Jurkat, Clone E6-1 (cell line): ENCODE results near the gene MGST1.

ENCODE experiments used
- DNase-seq: peaks from one replicate; pipeline ENCODE4 v3.0.0-alpha.2; 2011; ENCODE audit warnings: low read depth, low spot score
- H3K4me3 ChIP-seq: 2 replicates; pipeline ENCODE4 v1.5.1; 2011; ENCODE audit warnings: mild to moderate bottlenecking, low read length, control low read depth, moderate library complexity

Gene MGST1

DNA sequence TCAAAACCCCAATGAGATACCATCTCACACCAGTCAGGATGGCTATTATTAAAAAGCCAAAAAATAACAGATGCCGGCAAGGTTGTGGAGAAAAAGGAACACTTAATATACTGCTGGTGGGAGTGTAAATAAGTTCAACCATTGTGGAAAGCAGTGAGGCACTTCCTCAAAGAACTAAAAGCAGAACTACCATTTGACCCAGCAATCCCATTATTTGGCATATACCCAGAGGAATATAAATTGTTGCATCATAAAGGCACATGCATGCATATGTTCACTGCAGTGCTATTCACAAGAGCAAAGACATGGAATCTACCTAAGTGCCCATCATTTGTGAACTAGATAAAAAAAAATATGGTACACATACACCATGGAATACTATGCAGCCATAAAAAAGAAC is 59.9 kb downstream of the MGST1 start:
- DNase-seq: no peak
- H3K4me3 ChIP-seq: no peak overlapping the region
